NCI-H82 (cell line): ENCODE measurements around the gene RNASE9.

ENCODE experiments used
- DNase-seq: peaks from one replicate; lab custom pipeline; 2025; lab: John Stamatoyannopoulos, UW

The RNASE9 gene

GRCh38 chr14:20560961-20561360, at the start of gene RNASE9:
Gene RNASE9, minus strand, starts transcription at chr14:20561047.
- DNase-seq, result no peak

- DNase-seq, result peak; percentile 89
Measured at GRCh38 chr14:20610002-20610765, 49.3 kb upstream of the RNASE9 start.

GRCh38 chr14:20609215-20610001, 48.6 kb upstream of the RNASE9 start:
- peak; percentile 86 for DNase-seq

GRCh38 chr14:20608383-20609110, 47.7 kb upstream of the RNASE9 start:
- peak; percentile 11 for DNase-seq

GRCh38 chr14:20607617-20608016, 46.8 kb upstream of the RNASE9 start:
- DNase-seq, result no peak

DNA sequence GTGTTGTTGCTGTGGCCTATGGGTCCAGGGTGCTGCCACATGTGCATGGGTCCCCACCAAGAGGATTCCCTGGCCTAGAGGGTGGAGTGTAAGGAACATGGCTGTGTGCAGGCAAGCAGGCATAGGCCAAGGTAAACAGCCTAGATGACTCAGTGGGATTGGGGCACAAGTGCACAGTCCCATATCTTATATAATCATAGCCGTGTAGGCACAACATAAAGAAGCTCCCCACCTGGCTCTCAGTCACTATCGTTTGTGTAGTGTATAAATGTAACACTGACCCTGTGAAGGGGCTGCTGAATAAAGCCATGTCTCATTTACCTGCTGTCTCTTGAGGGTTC, 46.0 kb upstream of the RNASE9 start:
- no peak for DNase-seq

GRCh38 chr14:20606190-20606901, 45.5 kb upstream of the RNASE9 start:
- peak; percentile 51 for DNase-seq

DNA sequence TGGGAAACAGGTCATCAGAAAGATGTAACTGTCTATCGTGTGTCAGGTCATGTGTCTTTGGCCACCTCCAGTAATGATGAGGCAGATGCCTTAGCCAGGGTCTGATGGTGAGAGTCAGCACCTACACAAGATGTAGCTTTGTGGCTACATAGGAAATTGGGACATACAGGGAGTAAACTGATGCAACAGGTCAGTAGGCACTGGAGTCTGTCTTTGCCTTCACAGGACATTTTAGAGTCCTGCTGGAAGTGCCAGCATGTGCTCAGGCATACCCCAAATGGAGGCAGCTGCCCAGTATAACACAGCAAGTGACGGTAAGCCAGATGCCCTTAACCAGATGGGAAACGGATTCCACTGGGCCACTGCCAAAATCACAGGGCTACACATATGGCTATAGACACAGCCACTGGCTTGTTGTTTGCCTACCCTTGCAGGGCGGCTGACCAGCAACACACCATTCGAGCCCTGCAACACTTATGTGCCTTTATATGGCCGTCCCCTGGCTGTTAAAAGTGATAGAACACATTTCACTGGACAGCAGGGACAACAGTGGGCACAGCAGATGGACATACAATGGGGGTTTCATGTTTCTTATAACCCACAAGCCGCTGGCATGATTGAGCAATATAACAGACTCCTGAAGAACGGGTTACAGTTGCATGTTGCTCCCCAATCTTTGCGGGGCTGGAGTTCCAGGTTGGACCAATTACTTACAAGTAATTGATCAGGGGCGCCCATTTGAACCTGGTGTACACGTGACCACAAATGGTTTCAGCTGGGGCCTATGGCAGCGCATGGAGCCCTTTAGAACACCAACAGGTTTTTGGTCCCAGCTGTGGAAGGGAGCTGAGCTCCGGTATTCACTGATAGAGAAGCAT, 43.2 kb upstream of the RNASE9 start:
- DNase-seq, result peak; percentile 8

DNA sequence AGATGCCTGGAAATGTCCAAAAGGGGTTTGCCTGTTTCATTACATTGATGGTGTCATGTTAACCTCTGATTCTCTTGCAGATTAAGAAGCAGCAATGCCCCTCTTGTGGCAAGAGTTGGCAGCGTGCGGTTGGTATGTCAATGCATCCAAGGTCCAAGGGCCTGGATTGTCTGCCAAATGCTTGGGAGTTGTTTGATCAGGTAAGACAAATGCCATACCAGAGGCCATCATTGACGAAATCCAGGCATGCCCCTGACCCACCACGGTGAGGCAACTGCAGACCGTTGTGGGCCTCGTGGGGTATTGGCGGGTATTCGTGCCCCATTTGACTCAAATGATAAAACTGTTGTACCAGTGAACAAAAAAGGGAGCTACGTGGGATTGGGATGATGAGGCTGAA, 41.7 kb upstream of the RNASE9 start:
- no peak for DNase-seq

DNA sequence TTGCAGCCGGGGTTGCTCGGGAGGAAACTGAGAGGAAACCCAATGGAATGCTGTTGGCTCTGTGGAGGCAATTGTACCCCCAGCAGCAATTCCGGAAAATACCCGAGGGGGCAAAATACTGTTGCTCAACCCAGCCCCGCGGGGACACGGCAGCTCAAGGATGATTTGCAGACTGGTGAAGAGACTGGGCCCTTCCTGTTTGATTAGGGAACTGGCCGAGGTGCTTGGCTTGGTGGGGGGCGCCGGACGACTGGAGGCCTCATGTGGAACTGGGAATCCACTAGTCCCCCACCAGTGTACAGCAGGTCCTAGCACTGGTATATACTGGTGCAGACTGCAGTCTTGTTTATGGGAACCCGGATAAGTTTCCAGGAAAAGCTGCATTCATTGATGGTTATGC, 40.7 kb upstream of the RNASE9 start:
- no peak for DNase-seq

GRCh38 chr14:20597108-20597507, 36.3 kb upstream of the RNASE9 start:
- DNase-seq, result no peak

DNA sequence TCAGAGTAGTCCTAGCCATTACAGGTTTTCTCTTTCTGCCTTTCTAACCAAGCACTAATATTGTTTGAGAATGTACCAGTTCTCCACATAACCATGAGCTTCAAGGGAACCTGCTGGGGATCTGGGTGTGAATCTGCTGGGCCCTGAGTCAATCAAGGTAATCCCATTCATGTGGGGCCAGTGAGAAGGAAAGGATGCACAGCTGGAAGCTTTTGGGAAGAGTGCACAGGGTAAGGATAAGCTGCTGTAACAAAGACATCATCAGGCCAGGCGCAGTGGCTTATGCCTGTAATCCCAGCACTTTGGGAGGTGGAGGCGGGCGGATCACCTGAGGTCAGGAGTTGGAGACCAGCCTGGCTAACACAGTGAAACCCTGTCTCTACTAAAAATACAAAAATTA, 34.9 kb upstream of the RNASE9 start:
- peak; percentile 8 for DNase-seq

GRCh38 chr14:20592574-20592973, 31.7 kb upstream of the RNASE9 start:
- DNase-seq, result no peak

- DNase-seq, result no peak
Measured at GRCh38 chr14:20591235-20591634, 30.4 kb upstream of the RNASE9 start, which contains the start of gene RNASE12. Gene RNASE12, minus strand, starts transcription at chr14:20591376. Its CDS starts 653 bp downstream, at chr14:20590723.

GRCh38 chr14:20587489-20588154, 26.8 kb upstream of the RNASE9 start, which contains the start of gene RNASE11:
Gene RNASE11, minus strand, starts transcription at chr14:20588001.
- no peak for DNase-seq

GRCh38 chr14:20583908-20584307, 23.1 kb upstream of the RNASE9 start:
- no peak for DNase-seq

- no peak for DNase-seq
Measured at GRCh38 chr14:20583142-20583541, 22.3 kb upstream of the RNASE9 start.

DNA sequence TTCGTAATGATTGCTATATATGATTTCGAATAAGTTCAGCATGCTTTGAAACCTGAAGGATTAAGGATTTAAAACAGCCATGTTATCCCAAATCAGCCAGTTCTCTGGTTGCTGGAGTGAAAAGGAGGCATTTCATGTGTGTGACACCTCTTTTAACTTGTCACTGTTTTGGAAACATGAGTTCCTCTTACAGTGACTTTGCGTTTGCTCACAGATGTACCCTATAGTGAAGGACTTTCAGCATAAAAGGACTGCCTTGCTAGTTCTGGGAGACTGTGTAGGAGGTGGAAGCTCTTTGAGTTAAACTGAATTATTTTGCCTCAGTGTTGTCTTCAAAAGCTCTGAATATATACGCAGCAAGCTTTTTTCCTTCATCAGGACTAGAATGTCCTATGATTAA, 19.4 kb upstream of the RNASE9 start:
- no peak for DNase-seq

DNA sequence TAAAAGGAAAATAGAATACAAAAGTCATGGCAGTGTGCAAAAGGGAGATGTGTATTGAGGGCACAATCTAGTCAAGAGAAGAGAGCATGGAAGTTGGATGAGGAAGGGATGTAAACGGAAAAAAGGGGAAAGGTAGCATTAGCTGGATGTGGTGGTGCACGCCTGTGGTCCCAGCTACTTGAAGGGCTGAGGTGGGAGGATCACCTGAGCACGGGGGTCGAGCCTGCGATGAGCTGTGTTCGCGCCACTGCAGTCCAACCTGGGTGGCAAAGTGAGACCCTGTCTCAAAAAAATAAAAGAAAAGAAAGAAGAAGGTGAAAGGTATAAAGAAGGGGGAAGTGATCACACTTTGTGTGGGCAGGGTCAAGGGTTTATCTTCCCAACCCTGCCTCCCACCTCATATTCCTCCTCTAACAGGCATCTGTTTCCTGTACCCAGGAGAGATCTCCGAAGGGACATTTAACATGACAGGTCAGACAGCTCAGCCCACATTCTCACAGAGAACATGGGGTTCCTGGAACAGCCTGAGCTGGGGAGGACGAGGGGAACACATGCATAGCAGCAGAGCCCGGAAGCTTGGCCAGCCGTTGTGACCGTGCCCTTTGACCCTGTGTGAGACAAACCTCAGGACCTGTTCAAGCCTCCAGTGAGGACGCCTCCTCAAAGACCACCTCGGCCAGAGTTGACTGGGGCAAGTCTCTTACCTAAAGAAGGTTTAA, 18.1 kb upstream of the RNASE9 start:
- no peak for DNase-seq

DNA sequence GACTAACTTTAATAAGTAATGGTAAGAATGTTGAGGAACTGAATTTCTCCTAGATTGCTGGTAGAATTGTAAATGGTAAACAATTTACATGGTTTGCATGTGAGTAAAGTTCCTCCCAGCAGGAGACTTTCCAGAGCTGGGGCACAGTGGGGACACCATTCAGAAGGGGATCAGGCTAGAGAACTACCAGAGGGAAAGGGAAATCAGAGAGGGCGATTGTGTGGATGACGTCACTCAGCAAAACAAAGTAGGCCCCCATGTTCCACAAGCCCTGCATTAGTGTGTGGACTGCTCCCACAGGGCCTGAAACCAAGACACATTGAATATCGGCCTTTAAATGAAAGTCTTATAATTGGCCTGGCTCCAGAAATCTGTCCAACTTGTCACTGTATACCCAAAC, 17.5 kb upstream of the RNASE9 start:
- no peak for DNase-seq
